Hepatocyte (in vitro differentiated cells): ENCODE measurements around the gene LHPP.

Source experiments
- CTCF ChIP-seq: fragments of 200-600 bp; sonication (generic); IDR thresholded peaks from 2 replicates; pipeline ENCODE4 v1.5.1; 2016; ENCODE audit warnings: antibody characterized with exemption, mild to moderate bottlenecking; ENCODE audit not compliant: poor library complexity
- EZH2 ChIP-seq: fragments of 200-600 bp; sonication (generic); IDR thresholded peaks from 2 replicates; pipeline ENCODE4 v1.6.1; 2016; ENCODE audit warnings: antibody characterized with exemption, mild to moderate bottlenecking, borderline replicate concordance

DNA sequence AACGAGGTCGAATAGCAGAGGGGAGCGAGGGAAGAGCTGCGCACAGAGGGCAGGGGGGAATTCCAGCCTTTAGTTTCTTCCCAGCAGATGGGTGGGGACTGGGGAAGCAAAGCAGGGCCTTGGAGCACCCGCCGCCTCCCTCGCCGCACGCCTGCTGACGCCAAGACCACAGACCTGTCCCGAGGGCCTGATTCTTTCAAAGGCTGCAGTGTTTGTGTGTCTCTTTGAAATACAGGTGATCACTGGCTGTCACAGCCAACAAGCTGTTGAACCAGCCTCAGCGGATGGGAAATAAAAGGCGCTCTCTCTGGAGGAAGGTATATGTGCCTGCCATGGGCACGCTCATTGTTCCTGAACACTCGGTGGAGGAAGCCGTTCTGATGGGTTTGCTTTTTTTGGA lies 163.3 kb downstream of the LHPP start:
- no peak for TF ChIP-seq CTCF
- TF ChIP-seq EZH2, result no peak
